HG02642 (cell line): ENCODE results near the gene TBC1D4.

Experiments
- ATAC-seq: cut with Tn5 transposase; IDR thresholded peaks from one replicate; pipeline ENCODE4 v1.9.1; 2021; ENCODE audit warnings: mild to moderate bottlenecking; ENCODE audit not compliant: unreplicated experiment, poor library complexity

The TBC1D4 gene

DNA sequence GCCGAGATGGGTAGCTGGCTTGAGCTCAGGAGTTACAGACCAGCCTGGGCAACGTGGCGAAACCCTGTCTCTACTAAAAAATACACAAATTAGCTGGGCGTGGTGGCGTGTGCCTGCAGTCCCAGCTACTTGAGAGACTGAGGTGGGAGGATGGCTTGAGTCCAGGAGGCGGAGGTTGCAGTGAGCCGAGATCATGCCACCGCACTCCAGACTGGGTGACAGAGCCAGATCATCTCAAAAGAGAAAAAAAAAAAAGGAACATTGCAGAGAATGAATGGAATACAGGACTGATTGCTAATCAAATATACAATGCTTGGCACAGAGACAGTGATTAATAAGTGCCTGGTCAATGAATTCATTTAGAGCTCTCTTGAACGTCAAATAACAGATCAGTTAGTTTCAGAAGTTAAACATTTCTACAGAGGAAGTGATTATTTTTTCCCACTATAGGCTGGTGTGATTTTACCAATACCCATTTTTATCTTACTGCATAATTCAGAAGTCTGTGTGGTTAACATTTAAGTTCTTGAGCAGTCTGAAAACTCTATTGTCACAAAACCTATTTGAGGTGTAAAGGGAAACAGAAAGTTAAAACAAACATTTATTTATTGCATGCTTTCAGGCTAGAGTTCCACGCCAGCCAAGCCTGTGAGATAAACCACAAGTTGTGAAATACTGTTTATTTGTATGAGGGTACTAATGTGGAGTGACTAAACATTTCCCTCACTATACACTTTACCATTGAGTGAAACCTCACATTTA is 7.7 kb upstream of the TBC1D4 start:
- peak; percentile 83 for ATAC-seq

DNA sequence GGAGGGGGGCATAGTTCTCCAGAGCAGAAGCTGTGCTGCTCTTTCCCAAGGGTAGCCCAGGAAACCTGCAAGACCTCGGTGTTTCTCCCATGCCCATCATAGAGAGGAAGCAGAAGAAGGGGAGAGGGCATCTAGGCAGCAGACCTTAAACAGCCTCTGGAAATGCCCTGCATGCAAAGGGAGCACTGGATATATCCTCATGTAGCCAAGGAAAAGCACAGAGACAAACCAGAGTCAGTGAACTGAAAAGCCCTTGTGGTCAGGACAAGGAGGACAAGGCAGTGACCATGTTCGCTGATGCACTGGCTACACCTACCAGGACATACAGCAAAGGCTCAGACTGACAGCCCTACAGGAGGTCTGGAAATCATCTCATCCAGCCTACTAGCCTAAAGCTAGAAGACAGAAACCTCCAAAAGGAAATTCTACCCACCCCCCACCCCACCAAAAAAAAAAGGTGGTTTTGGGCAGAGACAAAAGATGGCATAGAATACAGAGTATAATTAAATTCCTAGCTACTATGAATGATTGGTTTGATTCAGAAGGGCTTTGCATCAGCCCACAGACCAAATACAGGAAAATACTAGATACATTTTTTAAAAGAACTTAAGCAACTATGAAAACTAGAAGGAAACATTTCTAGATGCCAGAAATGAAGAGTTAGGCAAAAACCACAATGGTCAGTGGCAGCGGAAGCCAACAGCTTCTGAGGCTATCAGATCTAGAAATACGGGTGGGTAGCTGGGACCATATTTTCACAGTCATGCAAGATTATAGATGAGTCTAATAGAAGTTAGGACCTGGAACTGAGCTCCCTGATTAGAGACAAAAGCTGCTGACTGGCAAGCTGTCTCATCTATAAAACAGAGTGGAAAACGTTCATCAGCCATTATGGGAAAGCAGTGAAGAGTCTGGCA is 4.4 kb upstream of the TBC1D4 start:
- ATAC-seq: no peak

DNA sequence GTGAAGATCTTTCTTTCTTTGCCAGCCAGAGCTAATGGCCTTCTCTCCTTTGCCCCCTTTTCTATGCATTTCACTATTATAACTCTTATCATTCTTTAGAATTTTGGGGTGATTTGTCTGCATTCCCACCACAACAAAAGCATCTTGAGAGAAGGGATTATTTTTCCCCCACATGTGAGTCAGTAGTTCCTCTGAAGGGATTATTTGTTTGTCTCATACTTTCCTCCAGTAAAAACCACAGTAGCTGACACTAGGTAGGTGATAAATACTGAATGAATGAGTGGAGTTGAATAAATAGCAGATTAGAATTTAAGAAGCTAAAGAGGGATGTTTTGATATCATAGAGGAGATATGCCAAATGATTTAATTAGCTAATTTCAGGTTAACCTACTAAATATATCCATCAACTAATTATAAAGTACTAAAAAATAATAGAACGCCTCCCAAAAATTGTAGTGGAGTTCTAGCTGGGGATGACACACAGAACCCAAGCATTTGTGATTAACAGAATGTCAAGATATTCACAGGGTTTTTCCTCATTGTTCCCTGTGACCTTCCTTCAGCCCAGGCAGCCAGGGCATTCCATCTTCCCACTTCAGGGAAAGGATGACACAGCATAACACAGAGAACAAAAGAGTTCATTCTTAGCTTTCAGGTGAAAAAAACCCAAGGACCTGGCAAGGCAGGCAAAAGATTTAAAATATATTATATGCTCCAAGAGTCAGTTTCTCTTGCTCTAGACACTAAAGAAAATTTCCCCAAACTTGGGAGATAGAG is 3.5 kb upstream of the TBC1D4 start:
- ATAC-seq: no peak

DNA sequence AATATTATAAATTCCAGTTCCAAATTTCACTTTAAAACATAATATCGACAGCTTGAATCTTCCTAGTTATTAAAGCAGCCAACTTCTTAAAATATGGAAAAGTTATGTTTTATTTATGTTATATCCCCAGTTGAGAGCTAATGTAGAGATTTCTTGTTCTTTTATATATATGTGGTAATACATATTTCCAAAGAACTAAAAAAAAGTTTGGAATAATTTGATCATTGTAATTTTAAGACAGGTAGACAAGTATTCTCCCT is 781 bp upstream of the TBC1D4 start:
- ATAC-seq: no peak

DNA sequence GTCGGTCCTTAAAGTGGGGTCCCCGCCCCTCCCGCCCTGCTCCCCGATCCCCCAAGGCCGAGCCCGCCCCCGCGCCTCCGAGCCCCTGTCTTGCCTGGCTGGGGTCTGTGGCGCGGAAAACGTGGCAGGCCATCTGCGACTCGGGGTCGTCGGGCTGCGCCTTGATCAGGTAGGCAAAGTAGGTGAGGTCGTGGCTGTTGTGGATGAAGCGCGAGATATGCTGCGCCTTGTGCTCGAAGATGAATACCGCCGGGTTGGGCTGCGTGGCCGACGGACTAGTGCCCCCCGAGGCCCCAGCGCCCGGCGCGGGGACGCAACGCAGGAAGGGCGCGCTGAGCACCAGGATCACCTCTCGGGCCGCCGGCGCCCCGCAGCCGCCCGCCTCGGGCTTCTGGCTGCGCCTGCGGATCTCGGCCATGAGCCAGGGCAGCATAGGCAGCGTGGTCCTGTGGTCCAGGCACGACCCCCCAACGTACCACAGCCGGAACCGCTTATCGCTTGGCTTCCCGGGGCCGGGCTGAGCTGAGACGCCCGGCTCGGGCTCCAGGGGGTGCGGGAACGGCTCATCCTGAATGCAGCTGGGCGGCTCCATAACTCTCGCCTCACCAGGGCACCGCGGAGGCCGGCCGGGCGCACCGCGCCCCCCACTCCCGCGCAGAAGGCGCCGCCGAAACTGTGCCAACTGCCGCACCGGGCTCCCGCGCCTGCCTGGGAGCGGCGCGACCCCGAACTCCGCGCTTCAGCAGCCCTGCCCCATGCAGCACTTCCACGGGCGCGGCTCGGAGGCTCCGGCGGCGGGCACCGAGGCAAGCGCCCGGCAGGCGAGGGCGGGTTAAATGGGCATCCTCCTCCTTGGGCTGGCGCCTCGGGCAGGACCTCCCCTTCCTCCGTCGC is 546 bp downstream of the TBC1D4 start:
- ATAC-seq: peak; percentile 34

DNA sequence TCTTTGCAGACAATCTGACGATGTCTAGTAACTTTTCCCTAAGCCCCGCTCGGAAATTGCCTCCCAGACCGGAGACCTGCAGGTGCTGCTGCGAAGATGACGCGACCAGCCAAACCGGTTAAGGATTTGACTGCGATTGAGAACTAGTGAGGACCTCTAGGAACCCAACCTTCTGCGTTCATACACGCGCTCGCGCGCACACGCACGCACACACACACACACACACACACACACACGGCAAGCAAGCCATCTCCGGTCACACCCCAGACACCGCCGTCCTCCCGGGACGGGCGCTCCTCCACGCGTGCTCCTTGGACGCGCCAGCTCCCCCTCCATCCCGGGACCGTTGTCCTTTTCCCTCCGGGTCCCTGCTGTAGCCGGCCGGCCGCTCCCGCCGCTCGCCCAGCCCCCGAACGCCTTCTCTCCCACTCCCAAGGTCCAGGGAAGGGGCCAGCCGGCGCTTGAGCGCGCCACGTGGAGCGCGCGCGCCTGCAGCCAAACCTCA is 1.2 kb downstream of the TBC1D4 start:
- ATAC-seq: peak; percentile 10

DNA sequence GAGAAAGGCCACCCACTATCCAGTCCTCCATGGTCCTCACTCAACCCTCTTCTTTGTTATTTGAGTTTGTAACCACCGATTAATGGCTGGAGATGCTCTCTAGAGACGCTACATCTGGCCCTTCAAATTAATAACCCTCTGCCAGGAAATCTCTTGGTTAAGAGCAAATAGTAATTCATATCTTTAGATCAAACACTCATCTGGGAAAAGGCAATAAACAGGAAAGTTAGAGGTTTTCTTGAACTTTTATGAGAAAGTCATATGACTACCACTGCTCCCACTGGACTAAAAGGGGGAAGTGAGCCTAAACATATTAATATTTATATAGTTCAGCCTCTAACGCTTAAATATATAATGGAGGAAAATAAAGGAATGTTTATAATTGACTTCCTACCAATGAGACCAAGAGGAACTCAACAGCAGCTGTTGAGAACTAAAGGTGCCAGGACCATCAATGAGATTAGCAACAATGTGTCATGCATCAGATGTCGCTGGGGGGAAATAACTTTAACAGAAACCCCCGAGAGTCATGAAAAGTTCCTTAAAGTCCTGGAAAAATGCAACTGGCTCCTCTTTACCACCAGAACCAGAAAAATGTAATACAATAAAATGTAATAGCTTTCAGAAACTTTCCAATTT is 2.7 kb downstream of the TBC1D4 start:
- no peak for ATAC-seq

DNA sequence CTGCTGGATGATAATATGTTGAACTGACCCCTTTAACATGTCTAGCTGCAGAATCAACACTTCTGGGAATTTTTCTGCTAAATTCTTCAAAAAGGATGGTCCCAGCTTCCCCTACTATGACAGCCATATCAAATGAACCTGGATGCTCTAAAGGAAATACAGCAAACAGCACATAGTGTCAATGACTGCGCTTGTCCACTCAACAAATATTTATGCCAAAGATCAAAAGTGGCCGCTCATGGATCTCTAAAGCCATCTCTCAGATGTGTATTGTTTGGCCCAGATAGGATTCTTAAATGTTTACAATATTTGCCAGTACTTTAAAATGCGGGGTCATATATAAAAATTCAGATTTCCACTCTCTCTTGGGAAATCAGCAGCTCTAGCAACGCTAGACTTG is 3.3 kb downstream of the TBC1D4 start:
- ATAC-seq: no peak

DNA sequence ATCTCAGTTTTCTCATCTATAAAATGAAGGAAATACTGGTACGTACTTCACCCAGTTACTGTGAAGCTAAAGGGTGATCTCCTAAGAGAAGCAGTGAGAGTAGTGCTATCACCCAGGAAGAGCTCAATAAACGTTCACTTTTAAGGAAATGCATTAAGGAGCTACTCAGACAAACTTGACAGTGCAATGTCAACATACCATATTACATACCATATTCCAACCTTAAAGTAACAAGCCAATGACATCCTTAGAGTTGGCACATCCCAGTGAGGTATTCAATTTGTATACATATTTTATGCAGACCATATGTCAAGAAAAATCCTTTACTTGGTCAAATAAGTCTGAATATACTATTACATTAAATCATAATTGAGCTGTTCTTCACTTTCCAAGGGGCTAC is 7.0 kb downstream of the TBC1D4 start:
- no peak for ATAC-seq

DNA sequence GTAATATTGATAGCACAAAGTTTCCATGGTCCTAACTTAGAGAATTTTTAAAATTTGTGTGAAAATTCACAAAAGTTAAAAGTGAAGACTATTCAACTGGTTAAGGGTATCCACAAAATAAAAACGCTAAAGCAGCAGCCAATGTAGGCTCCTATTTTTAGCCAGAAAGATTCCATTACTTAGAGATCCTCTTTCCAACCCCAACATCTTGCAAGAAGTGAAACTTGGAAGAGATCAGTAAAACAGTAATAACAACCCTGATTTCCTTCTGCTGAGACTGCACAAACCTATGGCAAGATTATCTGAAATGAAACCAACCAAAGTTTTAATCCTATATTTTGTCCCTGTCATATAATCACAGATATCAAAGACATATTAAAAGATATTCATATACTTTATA is 8.5 kb downstream of the TBC1D4 start:
- no peak for ATAC-seq

DNA sequence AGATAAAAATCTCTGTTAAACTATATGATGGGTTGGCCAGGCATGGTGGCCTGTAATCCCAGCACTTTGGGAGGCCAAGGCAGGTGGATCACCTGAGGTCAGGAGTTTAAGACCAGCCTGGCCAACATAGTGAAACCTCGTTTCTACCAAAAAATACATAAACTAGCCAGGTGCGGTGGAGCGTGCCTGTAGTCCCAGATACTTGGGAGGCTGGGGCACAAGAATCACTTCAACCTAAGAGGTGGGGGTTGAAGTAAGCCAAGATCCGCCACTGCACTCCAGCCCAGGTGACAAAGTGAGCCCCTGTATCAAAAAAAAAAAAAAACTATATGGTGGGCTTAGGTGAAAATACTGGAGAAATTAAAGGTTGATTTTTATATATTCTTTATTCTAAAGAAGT is 11.3 kb downstream of the TBC1D4 start:
- ATAC-seq: no peak

DNA sequence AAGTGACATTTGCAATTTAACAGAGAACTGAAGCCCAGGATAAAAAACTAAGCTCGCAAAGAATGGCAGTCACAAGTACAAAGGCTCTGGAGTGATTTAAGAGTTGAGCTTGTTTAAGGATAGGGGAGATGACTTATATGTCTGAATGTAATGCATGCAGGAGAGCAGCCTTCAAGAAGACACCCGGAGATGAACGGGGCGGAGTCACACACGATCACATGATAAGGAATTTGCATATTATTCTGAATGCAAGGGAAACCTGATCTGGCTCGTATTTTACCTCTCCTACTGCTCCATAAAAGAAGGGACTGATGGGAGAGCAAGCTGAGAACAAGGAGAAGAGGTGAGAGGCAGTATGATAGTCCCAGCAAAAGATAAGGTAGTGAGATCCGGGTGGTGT is 12.9 kb downstream of the TBC1D4 start:
- no peak for ATAC-seq

DNA sequence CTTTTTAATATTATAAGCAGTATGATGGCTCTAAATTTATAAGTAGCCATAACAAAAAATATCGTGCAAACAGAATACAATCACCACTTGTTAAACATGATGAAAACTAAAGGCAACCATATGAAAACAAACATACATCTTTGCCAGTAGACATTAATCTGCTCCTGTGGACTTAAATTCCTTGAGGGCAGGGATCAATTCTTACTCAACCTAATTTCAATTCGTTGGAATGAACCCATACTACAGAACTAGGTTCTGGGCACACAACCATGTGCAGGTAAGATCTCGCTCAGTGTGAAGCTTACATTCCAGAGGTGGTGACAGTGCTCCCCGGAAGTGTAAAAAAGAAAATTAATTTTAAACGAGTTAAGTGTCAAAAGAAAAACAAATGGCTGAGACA is 13.4 kb downstream of the TBC1D4 start:
- no peak for ATAC-seq

DNA sequence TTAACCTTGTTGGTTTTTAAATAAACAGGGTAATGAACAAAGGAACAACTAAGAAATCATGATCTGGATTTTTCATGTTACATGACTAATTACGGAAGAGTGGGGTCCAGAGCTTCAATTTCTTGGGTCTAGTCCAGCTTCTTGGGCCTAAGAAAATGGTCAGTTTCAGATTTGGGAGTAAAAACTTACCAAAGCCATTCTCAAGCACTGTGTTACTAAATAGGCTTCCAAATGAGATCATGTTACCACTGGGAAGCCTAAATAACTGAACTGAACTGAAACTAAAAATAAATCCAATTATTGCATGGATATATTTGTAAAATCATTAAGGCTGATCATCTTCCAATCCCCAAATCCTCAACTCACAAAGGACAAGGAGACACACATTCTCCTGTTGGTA is 13.9 kb downstream of the TBC1D4 start:
- no peak for ATAC-seq

DNA sequence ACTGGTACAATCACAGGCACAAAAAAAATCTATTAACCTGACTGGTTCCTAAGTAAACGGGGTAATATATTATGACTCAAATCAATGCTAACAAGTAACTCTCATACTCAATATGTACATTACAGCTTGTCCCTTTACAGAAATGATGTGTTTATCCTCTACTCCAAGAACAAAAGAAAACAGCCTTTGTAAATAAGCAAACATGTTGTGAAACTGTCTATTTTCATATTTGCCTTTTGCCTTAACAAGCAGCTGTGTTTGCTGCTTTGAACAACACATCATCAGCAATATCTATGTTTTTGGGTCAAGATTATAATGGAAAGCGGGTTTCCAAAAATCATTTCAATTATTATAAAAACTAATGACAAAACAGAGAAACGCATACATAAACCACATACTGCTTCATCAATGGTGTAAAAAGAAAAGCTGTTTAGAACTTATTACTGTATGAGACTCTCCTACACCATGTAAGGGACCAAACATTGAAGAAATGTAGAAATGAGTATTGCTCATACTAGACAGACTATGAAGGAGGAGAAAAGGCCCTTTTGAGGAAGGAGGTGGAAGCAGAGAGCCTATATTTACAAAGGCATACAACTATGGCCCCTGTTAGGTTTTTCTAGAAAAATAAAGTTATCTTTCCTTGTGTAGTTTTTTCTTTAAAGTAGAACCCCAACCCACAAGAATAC is 14.8 kb downstream of the TBC1D4 start:
- no peak for ATAC-seq

DNA sequence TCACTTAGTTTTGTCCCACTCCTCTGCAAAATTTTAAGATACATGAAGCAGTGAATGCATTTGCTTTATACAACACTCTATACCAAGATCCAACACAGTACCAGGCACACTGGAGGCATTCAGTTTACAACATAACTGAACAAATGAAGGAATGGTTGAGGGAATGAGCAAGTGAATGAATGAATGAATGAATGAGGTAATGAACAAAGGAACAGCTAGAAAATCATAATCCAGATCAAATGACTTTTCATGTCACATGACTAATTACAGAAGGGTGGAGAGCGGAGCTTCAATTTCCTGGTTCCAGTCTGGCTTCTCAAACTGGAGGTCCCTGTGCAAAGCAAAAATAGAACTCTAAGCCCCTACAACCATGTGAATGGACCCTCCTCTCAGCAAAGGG is 16.7 kb downstream of the TBC1D4 start:
- ATAC-seq: no peak

DNA sequence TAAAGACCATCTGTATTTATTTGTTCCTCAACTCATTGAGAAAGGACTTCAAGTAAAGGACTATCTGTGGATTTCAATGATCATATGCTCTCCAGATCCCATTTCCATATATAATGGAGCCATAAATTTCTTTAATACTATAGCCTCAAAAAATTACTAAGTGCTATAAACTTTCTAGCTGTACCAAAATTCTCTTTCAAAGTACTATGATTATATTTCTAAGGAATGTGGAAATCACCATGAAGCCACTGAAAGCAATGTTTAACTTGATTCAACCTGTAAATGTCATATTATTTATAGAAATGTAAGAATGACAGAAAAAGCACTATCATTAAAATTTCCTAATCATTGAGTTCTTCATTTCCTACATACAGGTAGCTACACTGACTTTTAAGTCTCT is 20.7 kb downstream of the TBC1D4 start:
- no peak for ATAC-seq

DNA sequence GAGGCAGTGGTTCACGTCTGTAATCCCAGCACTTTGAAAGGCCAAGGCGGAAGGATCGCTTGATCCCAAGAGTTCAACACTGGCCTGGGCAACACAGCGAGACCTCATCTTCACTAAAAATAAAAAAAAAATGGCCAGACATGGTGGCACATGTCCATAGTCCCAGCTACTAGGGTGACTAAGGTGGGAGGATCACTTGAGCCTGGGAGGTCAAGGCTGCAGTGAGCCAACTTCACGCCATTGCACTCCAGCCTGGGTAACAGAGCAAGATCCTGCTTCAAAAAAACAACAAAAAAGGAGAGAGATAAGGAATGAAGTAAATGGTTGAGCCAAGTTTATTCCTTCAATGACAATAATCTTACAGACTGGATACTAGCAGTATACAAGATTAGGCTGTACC is 21.3 kb downstream of the TBC1D4 start:
- ATAC-seq: no peak
